ENCODE results near the gene TRIM24.
"Not testable (repeated sequence)": the region's sequence is repeated elsewhere in the genome, so short reads cannot be mapped to it uniquely, and the experiment has no call there.

The TRIM24 gene

GRCh38 chr7:138495485-138495884 is 35.4 kb downstream of the TRIM24 start:
- DNase-seq (ENCODE audit: low read depth), result no peak

- no peak for DNase-seq (ENCODE audit: low read depth)
Observed at GRCh38 chr7:138499340-138499739, 39.3 kb downstream of the TRIM24 start.

- not testable (repeated sequence) for DNase-seq (ENCODE audit: low read depth)
Observed at GRCh38 chr7:138500303-138500702, 40.2 kb downstream of the TRIM24 start.

GRCh38 chr7:138500892-138501291 is 40.8 kb downstream of the TRIM24 start:
- no peak for DNase-seq (ENCODE audit: low read depth)

GRCh38 chr7:138502023-138502767 is 42.1 kb downstream of the TRIM24 start:
- DNase-seq (ENCODE audit: low read depth), result no peak

- DNase-seq (ENCODE audit: low read depth), result no peak
Observed at GRCh38 chr7:138505361-138505873, 45.4 kb downstream of the TRIM24 start.

GRCh38 chr7:138506764-138507163 is 46.7 kb downstream of the TRIM24 start:
- no peak for DNase-seq (ENCODE audit: low read depth)

- DNase-seq (ENCODE audit: low read depth), result no peak
Observed at GRCh38 chr7:138510003-138510402, 49.9 kb downstream of the TRIM24 start.

- no peak for DNase-seq (ENCODE audit: low read depth)
Observed at GRCh38 chr7:138512092-138512858, 52.2 kb downstream of the TRIM24 start.

- no peak for DNase-seq (ENCODE audit: low read depth)
Observed at GRCh38 chr7:138512885-138513284, 52.8 kb downstream of the TRIM24 start.

GRCh38 chr7:138513344-138513871 is 53.3 kb downstream of the TRIM24 start:
- no peak for DNase-seq (ENCODE audit: low read depth)

GRCh38 chr7:138514044-138514443 is 54.0 kb downstream of the TRIM24 start:
- DNase-seq (ENCODE audit: low read depth), result no peak

- DNase-seq (ENCODE audit: low read depth), result no peak
Observed at GRCh38 chr7:138515001-138515528, 55.0 kb downstream of the TRIM24 start.

- no peak for DNase-seq (ENCODE audit: low read depth)
Observed at GRCh38 chr7:138519061-138519798, 59.2 kb downstream of the TRIM24 start.

- no peak for DNase-seq (ENCODE audit: low read depth)
Observed at GRCh38 chr7:138520742-138521141, 60.7 kb downstream of the TRIM24 start.

- no peak for DNase-seq (ENCODE audit: low read depth)
Observed at GRCh38 chr7:138521837-138522461, 61.9 kb downstream of the TRIM24 start.

- DNase-seq (ENCODE audit: low read depth), result no peak
Observed at GRCh38 chr7:138524259-138524658, 64.2 kb downstream of the TRIM24 start.

GRCh38 chr7:138525757-138526156 is 65.7 kb downstream of the TRIM24 start:
- DNase-seq (ENCODE audit: low read depth), result no peak

GRCh38 chr7:138527746-138528223 is 67.7 kb downstream of the TRIM24 start:
- no peak for DNase-seq (ENCODE audit: low read depth)

- DNase-seq (ENCODE audit: low read depth), result not testable (repeated sequence)
Observed at GRCh38 chr7:138536833-138537232, 76.8 kb downstream of the TRIM24 start.

GRCh38 chr7:138538518-138538917 is 78.5 kb downstream of the TRIM24 start:
- DNase-seq (ENCODE audit: low read depth), result peak; percentile 2

Measured in non-pigmented ciliary epithelial cell (primary cell).